NCI-H460 (cell line): ENCODE measurements around the gene RDH14. TPM values are rescaled to one million over a fixed set of nuclear protein-coding genes. Genes with fewer than 3 reads are reported as not detected.

Source experiments
- DNase-seq: peaks from one replicate; pipeline ENCODE4 v3.0.0-alpha.2; 2016; ENCODE audit warnings: low read depth; ENCODE audit errors: extremely low read depth
- polyA plus RNA-seq: library from polyadenylated mRNA; depleted of rRNA; stranded (reverse); fragments of >200 nt; gene quantifications from 2 replicates; pipeline ENCODE4 v1.2.3, GENCODE V29; 2014; cell fraction: nucleus; rRNA removed
- total RNA-seq: library from RNA; depleted of rRNA; stranded (reverse); fragments of >200 nt; shearing (Covaris generic); gene quantifications from 2 replicates; pipeline ENCODE4 v1.2.3, GENCODE V29; 2014; rRNA removed

RDH14 gene
- total RNA-seq: 39.6 and 43.1 TPM in 2 replicates
- 34.9 and 50.9 TPM in 2 replicates for polyA plus RNA-seq

DNA sequence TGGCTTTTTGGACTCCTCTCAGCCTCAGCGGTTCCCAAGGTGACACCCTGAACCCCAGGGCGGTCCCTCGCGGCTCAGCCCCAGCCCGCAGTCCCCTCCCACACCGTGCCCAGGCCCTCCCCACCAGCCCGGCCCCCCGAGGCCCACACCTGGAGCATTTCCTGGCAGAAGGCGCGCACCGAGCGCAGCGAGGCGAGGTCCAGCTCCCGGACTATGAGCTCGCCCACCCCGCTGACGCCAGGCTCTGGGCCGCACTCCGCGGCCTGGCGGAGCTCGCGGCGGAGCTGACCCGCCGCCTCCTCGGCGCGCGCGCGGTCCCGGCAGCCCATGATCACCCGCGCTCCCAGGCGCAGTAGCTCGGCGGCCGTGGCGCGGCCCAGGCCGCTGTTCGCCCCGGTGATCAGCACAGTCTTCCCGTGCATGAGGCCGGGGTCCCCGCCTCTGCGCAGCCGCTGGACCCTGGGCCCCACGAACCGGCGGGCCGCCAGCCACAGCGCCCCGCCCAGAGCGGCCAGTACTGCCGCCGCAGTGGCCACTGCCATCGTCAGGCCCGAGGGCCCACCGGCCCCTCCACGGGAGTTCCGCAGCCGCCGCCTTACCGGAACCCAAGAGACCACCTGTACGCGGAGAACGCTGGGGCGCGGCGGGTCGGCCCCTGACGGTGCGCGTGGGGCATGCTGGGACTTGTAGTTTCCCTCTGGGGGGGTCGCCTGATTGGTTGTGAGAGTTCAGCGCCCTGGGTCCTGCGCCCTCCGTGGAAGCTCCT is at the start of gene RDH14:
TSS of gene RDH14 (minus strand) at position 623 of the 766 bp plus-strand sequence. CDS start at position 542, 81 bp downstream.
- peak; percentile 90 for DNase-seq

DNA sequence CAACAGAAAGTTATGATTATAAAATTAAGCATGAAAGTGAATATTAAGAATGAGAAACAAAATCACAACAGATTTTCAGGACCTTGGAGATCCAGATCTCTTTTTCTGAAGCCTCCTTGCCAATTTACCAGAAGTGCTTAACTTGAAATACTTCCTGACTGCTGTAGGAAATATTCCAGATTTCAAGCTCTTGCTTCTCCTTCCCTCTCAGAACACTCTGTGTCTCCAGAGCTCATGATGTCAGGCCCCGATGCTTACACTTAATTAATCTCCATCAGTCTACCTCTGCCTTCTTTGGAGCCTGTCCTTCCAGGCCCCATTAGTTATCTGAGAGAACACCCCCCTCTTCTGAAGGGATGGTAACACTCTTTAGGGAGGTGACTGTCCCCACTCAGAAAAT is 49.6 kb upstream of the RDH14 start:
- no peak for DNase-seq

GRCh38 chr2:18605115-18605514 is 44.7 kb upstream of the RDH14 start:
- no peak for DNase-seq

DNA sequence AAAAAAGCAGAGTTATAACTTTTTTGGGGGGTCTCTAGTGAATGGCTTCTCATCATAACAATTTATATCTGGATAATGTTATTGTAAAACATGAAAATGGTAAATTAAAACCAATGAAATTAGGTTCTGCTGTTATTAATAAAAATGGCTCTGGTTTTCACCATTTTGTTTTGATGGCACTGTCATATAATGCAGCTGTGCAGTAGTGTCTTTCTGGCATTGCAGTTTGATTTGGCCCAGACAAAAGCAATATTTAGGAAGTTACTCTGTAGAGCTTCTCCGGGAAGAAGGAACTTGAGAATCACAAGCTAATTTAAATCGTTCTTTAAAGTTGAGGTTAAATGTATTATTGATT is 44.1 kb upstream of the RDH14 start:
- DNase-seq: no peak

GRCh38 chr2:18603854-18604530 is 43.5 kb upstream of the RDH14 start:
- no peak for DNase-seq

DNA sequence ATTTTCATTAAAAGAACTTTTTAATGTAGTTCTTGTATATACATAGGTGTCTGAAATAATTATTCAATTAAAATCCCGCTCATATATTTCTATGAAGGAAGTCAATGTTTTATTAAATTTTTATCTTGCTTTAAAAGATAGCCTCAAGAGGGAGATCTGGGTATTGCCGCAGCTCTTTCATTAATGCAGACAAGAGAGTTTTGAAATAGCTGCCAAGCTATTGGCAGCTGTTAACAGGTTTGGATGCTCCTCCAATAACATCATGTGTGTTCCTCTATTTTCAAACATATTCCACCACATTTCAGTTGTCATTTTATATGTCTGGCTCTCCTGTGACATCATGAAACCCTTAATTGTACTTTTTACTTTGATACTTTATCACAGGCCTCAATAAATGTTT is 41.8 kb upstream of the RDH14 start:
- no peak for DNase-seq

DNA sequence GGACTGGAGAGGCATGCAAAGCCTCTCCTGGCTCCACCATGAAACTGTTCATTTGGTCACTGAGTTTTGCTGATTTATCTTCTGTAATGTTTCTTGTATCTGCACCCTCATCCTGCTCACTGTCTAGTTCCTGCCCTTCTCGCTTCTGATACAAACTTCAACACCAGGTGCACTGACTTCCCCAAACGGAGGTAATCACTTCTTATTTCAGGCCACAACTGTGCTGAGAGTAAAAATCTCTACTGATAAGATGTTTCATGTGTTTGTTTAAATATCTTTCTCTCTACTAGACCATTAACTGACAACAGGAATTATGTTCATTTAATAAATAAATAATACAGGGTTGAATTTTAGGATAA is 39.8 kb upstream of the RDH14 start:
- no peak for DNase-seq

- DNase-seq: no peak
Measured at GRCh38 chr2:18599509-18600254, 39.2 kb upstream of the RDH14 start.

GRCh38 chr2:18598848-18599484 is 38.5 kb upstream of the RDH14 start:
- DNase-seq: no peak

DNA sequence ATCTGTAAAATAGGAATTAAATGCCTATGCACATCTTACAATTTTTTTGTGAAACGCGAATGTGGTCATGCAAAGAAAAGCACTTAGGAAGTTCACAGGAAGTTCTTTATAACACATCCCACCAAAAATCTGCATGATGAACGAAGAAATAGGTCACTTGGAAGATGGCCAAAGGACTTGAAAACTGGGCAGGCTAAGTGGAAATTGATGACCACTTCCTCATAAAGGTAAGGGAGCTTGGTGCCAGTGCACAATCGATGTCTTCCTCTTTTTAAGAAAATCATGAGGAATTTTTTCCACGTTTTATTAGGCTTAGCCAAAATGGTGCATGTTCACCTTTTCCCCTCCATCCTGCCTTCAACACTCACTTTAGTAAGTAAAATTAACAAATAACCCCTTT is 37.2 kb upstream of the RDH14 start:
- DNase-seq: no peak

- DNase-seq: no peak
Measured at GRCh38 chr2:18596993-18597392, 36.5 kb upstream of the RDH14 start.

GRCh38 chr2:18593496-18593895 is 33.0 kb upstream of the RDH14 start:
- no peak for DNase-seq

DNA sequence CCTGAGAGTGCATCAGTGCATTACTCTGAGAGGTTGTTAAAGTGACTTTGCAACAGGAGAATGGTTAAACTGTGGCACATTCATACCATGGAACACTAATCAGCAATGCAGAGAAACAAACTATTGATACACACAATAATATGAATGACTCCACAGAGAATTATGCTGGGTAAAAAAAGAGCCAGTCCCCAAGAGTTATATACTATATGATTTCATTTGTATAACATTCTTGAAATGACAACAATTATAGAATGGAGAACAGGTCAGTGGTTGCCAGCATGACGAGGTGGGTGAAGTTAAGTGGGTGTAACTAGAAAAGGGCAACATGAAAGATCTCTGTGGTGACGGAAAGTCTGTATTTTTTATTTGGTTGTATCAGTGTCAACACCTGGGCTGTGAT is 31.9 kb upstream of the RDH14 start:
- no peak for DNase-seq

GRCh38 chr2:18589354-18589753 is 28.9 kb upstream of the RDH14 start, which contains the start of gene NT5C1B:
NT5C1B (minus strand) TSS chr2:18589569; CDS start chr2:18589468, 101 bp downstream.
- no peak for DNase-seq

DNA sequence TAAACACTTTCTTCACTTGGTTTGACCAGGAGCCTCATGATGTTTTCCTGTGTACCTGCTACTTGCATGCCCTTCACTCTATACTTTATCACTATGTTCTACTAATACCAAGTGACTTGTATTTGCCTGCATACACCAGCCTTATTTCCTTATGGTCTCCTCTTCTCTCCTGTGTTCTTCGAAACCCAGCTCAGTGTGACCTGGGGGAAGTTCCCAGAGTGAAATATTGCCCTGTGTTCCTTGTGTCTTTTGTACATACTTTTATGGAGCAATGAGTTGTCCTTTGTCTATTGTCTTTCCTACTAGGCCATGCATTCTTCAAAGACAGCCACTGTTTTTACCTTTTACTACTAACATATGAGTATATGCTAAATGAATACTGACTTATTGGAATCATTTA is 28.3 kb upstream of the RDH14 start:
- DNase-seq: no peak

- DNase-seq: no peak
Measured at GRCh38 chr2:18588049-18588448, 27.6 kb upstream of the RDH14 start.

GRCh38 chr2:18585526-18585925 is 25.1 kb upstream of the RDH14 start:
- DNase-seq: no peak

DNA sequence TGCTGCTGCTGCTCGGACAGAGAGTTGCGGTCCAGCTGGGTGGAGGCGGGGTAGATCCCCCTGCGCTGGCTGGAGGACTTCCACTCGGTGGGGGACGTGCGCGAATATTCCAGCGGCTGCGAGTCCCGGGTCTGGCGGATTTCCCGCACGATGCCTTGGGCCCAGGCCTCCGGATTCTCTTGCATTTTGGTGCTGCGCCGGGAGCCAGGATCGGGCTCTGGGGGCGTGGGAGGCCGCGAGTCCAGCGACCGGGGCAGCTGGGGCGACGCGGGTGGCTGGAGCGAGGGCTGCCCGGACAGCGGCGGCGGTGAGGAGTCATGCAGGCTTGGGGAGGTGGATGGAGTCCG is 24.1 kb upstream of the RDH14 start:
- no peak for DNase-seq

DNA sequence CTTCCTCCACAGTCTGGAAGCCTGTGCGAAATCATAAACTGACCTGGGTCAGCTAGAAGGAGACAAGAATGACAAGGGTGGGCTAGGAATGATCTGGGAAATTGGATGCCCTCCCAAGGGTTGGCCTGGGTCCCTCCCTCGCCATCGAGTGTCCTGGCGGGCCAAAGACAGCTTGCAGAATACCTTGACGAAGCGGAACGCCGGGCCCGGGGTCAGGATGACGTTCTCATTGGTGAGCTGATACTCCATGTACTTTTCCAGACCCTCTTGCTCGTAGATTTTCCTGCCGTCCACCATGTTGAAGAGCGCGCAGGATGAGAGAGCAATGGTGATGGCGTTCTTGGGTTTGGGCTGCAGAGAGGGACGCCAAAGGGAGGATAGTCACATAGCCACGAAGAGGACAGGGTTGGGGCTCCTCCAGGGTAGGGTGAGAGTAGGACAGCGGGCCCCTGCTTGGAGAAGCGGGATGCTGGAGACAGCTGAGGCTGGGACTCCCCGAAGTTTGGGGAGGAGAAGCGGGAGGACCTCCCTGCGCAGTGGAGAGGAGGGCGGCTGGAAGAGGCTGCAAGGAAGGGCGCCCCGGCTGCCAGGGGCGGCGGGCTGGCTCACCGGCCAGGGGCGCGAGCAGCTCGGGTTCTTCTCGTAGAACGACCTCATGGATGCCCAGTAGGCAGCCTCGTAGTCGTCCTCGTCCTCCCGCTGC is 23.6 kb upstream of the RDH14 start:
- no peak for DNase-seq

GRCh38 chr2:18580606-18581005 is 20.2 kb upstream of the RDH14 start:
- no peak for DNase-seq

GRCh38 chr2:18578033-18578432 is 17.6 kb upstream of the RDH14 start:
- DNase-seq: no peak
